GM19463 (cell line): ENCODE data around the gene GINS2.

Experiments used
- ATAC-seq: cut with Tn5 transposase; IDR thresholded peaks from one replicate; pipeline ENCODE4 v1.9.1; 2021; ENCODE audit warnings: mild to moderate bottlenecking, moderate library complexity; ENCODE audit not compliant: unreplicated experiment

The GINS2 gene

DNA sequence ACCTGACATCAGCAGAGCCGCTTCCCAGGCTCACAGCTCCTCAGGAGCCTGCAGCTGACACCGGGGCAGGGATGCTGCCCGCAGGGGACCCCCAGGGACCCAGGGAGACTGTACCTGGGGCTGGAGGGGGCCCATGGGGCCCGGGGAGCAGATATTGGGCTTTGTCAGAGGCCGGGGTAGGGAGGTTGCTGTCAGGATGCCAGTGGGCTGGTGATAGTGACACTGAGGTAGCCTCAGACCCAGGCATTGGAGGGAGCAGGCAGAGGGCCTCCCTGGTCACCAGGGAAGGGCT, 60.5 kb downstream of the GINS2 start:
- ATAC-seq, result no peak

- no peak for ATAC-seq
Measured at GRCh38 chr16:85627526-85628264, 61.1 kb downstream of the GINS2 start.

GRCh38 chr16:85627089-85627488, 61.7 kb downstream of the GINS2 start:
- no peak for ATAC-seq
